Measurements from ENCODE around the gene MYL12B.
A peak's percentile ranks its signal among the peaks of the same experiment; 100 is the strongest.
"Not testable (repeated sequence)": the region's sequence is repeated elsewhere in the genome, so short reads cannot be mapped to it uniquely, and the experiment has no call there.

Gene MYL12B

GRCh38 chr18:3263132-3263700, 1.3 kb downstream of the MYL12B start:
- no peak for DNase-seq

GRCh38 chr18:3264362-3264761, 2.4 kb downstream of the MYL12B start:
- DNase-seq = no peak

GRCh38 chr18:3265564-3266033, 3.7 kb downstream of the MYL12B start:
- DNase-seq = no peak

- DNase-seq = no peak
Measured at GRCh38 chr18:3266062-3266608, 4.2 kb downstream of the MYL12B start.

DNA sequence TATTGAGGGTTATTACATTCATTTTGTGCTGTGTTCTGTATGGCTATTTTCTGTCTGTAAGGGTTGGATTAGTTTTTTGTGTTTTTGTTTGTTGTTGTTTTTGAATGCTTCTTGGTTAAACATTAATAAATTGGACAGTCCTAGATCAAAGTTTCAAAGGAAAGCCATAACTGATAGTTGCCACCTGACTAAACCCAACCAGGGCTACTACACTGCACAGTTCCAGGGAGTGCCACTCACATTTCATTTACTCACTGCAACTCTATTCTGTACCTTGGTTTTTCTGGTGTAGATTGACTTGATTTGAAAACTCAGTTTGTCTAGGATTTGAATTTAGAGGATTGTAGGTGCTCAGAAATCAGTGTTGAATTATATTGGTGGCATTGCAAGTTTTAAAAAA, 6.4 kb downstream of the MYL12B start:
- DNase-seq = no peak

DNA sequence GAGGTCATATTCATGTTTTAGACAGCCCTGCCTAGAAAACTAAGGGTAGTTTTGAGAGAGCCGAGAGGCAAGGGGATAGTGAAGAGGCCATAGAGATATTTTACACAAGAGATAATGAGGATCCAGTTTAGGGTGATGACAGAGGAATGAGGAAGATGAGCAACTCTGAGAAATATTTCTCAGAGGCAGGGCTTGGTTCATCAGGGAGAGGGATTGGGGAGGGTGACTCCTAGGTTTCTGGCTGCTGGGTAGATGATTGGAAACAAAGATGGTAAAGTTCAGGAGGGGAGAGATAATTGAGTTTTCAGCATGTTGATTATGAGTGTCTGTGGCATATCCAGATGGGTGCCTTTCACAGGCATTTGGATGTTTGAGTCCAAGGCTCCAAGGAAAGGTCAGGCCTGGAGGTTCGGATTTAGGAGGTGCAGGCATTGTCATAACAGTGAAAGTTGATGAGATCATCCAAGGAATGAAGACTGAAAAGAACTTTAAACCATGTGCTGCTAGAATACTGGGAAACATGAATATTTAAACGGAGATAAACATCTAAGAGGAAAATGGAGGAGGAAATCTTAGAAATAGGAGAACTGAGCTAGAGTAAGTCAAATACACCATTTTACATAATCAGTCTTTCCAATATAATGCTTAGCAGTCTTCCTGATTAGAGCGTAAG, 7.4 kb downstream of the MYL12B start:
- no peak for DNase-seq

- DNase-seq = no peak
Measured at GRCh38 chr18:3269914-3270299, 8.0 kb downstream of the MYL12B start.

GRCh38 chr18:3273042-3273441, 11.1 kb downstream of the MYL12B start:
- DNase-seq = no peak

- DNase-seq = not testable (repeated sequence)
Measured at GRCh38 chr18:3277643-3278213, 15.8 kb downstream of the MYL12B start.

DNA sequence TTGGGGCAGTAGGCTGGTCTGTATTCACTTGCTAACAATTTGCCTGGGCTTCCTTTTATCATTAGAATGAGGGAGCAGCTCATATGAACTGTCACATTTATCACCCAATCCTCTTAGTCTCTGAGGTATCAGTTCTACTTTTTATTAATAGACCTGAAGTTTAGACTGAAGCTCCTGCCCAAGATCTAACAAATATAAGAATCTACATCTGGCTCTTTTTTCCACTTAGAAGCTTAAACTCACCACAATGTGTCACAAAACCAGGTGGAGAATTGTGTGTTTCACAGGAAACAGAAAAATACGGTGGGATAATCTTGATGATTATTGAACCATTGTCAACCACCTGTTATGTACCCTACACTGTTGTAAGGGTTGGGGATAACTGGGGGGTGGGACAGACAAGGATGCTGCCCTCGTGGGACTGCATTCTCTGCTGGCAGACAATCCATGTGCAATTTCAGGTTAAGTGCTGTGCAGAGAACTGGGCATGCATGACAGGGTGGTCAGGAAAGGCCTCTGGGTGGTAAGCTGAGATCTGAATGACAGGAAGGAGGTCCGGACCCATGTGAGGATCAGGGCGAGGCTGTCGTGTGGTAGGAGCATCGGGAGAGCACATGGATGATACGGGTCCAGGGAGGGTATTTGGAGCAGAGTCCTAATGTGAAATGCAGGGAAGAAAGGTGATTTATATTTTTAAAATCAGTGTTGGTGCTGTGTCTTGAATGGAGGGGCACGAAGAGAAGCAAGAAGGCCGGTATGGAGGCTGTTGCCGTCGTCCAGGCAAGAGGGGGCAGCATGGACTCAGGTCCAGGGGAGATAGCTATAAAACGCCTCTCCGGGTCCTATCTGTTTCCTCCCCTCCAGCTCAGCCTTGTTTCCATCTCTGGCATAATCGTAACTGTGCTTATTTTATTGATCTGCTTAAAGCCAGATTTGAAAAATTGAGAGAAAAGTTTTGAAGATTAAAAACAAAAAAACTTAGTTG, 17.6 kb downstream of the MYL12B start:
- no peak for DNase-seq

- DNase-seq = no peak
Measured at GRCh38 chr18:3281456-3282400, 19.8 kb downstream of the MYL12B start.

GRCh38 chr18:3283253-3283863, 21.4 kb downstream of the MYL12B start:
- no peak for DNase-seq

DNA sequence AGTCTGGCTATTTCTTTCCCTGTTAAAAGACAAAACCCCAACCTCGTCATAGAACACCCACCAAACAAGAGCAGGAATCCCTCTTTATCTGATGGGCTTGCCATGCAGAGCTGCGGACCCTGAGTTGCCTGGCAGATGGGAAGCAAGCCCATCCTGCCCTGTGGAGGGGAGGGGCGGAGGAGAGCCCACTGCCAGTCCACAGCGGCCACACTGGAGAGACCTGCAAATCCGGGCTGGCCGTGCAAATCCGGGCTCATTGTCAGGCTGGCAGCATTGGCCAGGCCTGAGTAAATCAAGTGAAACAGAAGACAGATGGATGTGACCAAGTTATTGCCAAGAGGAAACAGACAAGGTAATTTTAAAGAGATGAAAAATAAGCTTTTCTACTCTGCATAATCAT, 22.0 kb downstream of the MYL12B start:
- no peak for DNase-seq

DNA sequence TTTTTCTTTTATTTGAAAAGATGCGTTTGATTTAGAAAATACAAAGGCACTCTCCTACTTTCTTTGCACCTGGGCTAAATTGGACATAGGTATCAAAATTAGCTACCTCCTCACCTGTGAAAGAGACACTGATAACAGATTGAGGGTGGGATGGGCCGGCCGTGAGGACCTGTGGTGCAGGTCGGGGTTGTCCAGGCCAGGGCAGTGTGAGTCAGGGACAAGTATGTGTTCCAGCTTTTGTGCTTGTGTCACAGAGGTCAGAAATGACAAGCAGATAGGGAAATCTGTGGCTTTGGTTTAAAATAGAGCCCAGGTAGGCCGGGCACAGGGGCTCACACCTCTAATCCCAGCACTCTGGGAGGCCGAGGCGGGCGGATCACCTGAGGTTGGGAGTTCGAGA, 22.6 kb downstream of the MYL12B start:
- DNase-seq = no peak

- DNase-seq = no peak
Measured at GRCh38 chr18:3286159-3286558, 24.2 kb downstream of the MYL12B start.

DNA sequence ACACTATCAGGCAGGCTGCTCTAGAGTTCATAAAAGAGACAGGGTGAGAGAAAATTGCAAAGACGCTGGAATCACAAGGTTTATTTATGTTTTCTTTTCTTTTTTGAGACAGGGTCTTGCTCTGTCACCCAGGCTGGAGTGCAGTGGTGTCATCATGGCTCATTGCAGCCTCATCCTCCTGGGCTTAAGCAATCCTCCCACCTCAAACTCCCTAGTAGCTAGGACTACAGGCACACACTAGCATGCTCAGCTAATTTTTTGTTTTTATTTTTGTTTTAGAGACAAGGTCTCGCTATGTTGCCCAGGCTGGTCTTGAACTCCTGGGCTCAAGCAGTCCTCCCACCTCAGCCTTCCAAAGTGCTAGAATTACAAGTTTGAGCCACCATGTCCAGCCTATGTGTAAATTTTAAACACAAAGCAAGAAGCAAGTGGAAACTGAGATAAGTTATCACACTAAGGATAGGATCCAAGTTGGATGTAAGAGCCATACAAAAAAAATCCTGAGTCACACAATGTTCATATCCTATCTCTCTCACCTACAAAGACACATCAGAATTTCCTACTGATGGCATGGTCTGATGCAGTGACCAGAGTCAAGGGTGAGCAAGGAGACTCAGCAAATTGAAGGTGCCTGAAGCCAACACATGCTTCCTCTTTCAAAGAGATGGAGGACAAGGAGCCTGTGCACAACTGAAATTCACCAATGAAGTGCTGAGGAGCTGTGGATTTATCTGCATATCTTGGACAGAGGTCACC, 31.4 kb downstream of the MYL12B start:
- DNase-seq = no peak

DNA sequence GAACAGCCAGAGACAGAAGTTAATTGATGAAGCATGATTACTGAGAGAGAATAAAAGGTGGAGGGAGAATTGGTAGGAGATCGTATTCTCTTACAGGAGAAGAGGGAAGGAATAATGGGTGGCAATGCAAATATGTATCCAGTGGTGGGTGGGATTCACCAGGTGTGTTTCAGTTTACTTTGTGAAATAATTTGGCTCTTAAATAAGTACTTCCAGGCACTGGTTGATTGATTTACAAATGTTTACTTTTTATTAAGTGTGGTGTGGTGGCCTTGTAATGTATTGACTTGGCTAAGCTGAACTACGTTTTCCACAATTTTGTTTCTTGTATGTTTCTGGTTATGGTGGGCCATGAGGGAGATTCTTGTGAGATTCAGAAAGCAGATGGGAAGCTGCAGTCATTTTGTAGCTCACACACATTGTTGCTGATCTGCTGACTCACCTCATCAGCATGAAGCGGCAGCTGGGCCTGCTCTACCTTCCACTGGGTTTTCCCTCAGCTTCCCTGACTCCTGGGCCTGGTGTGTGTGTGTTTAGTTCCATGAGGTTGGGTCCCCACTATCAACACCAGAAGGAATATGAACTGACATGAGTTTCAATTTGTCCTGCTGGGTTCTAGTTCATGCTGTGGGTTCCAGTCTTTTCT, 32.6 kb downstream of the MYL12B start:
- DNase-seq = no peak

DNA sequence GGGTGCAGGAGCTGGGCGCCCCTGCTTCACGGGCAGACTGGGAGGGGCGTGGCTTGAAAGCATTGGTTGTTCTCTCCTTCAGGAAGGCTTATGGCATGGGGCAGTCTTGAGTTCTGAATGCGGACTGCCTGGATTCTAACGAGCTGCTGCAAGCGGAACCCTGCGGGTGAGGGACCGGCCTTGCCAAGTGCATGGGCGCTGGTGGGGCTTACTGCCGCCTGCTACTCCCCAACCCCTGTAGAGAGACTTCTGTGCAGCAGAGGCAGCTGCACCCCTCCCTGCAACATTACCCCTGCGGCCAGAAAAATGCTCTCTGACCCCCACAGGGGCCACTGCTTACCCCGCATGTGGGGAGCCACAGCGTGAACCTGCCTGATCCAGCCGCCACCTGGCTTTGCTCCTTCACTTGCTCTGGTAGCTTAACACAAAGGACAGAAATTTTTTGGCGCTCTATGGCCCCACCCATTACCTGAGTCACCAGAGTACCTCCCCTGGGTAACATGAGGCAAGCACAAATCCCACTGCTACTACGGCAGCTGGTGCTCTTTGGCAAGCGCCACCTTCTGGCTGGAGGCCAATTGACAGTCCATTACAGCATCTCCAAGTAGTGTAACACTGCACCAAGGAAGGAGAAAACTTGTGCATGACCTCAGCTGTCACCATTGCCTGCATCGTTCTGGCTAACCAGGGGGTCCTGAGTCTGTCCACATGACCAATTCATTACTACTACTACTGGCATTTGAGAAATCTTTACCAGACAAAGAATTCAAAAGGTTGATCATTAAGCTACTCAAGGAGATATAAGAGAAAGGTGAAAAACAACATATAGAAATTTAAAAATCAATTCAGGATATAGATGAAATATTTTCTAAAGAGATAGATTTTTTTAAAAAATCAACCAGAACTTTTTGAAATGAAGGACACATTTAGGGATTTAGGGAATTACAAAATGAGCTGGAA, 35.4 kb downstream of the MYL12B start:
- DNase-seq = peak; percentile 92

GRCh38 chr18:3304832-3305231, 42.9 kb downstream of the MYL12B start:
- no peak for DNase-seq
